Stimulated activated CD4-positive, alpha-beta T cell treated with anti-CD3 and anti-CD28 coated beads, TNF-alpha, amount 100 ng/mL, for 48 hours (primary cell): ENCODE results near the gene DNAAF1.

Experiments used
- DNase-seq, 3 donors: peaks; one replicate each; pipeline ENCODE4 v3.0.0-alpha.2; 2020; ENCODE audit warnings: low read depth in 3 of 3

DNAAF1 gene

GRCh38 chr16:84124257-84125073, 20.6 kb upstream of the DNAAF1 start:
- DNase-seq, result no peak

GRCh38 chr16:84131117-84131516, 14.0 kb upstream of the DNAAF1 start:
- no peak for DNase-seq

- DNase-seq, result no peak
Observed at GRCh38 chr16:84132527-84133285, 12.4 kb upstream of the DNAAF1 start.

- no peak for DNase-seq
Observed at GRCh38 chr16:84136331-84137125, 8.6 kb upstream of the DNAAF1 start.

GRCh38 chr16:84137287-84137686, 7.8 kb upstream of the DNAAF1 start:
- DNase-seq, result no peak

- no peak for DNase-seq
Observed at GRCh38 chr16:84137769-84138357, 7.2 kb upstream of the DNAAF1 start.

- DNase-seq, result no peak
Observed at GRCh38 chr16:84138500-84138823, 6.6 kb upstream of the DNAAF1 start.

- peak in 2 of 3 donors; percentile 20 to 22 for DNase-seq
Observed at GRCh38 chr16:84138824-84139627, 6.1 kb upstream of the DNAAF1 start.

GRCh38 chr16:84139628-84140258, 5.4 kb upstream of the DNAAF1 start:
- no peak for DNase-seq

GRCh38 chr16:84141143-84141670, 3.9 kb upstream of the DNAAF1 start:
- DNase-seq, result no peak

GRCh38 chr16:84143081-84143480, 2.0 kb upstream of the DNAAF1 start:
- no peak for DNase-seq

GRCh38 chr16:84143784-84144199, 1.3 kb upstream of the DNAAF1 start:
- peak in 1 of 3 donors; percentile 27 for DNase-seq

- DNase-seq, result peak in 1 of 3 donors; percentile 40
Observed at GRCh38 chr16:84144209-84144858, 774 bp upstream of the DNAAF1 start.

GRCh38 chr16:84150926-84151325, 5.8 kb downstream of the DNAAF1 start:
- no peak for DNase-seq

GRCh38 chr16:84153660-84154214, 8.6 kb downstream of the DNAAF1 start:
- DNase-seq, result no peak

- DNase-seq, result no peak
Observed at GRCh38 chr16:84155226-84155625, 10.1 kb downstream of the DNAAF1 start.

- no peak for DNase-seq
Observed at GRCh38 chr16:84155771-84156170, 10.7 kb downstream of the DNAAF1 start.

GRCh38 chr16:84156342-84156784, 11.3 kb downstream of the DNAAF1 start:
- no peak for DNase-seq

- DNase-seq, result no peak
Observed at GRCh38 chr16:84159007-84159406, 13.9 kb downstream of the DNAAF1 start.
